Upper lobe of left lung (tissue), 4 donors: ENCODE results near the gene GPR176.

Experiments
- CTCF ChIP-seq, 6 experiments: fragments of 450-650 bp in 4 of 6; fragments of 200-600 bp in 2 of 6; sonication (generic) in 2 of 6; IDR thresholded peaks; one replicate each; pipeline ENCODE4 v1.5.1; 2016 to 2019; ENCODE audit warnings: antibody characterized with exemption in 6 of 6
- EP300 ChIP-seq, 4 donors: sonication (generic); formaldehyde crosslinking; IDR thresholded peaks; one replicate each; pipeline ENCODE4 v1.5.1; 2017; ENCODE audit warnings: antibody characterized with exemption in 4 of 4, control low read depth in 2 of 4
- POLR2A ChIP-seq, 4 donors: fragments of 450-650 bp; IDR thresholded peaks; one replicate each; pipeline ENCODE4 v1.5.1; 2016 to 2017; ENCODE audit warnings: antibody characterized with exemption in 4 of 4, mild to moderate bottlenecking in 2 of 4
- POLR2AphosphoS5 ChIP-seq, 2 donors: sonication (generic); formaldehyde crosslinking; IDR thresholded peaks; one replicate each; pipeline ENCODE4 v1.5.1; 2017; ENCODE audit warnings: antibody characterized with exemption in 2 of 2

GRCh38 chr15:39886418-39886817 is 33.6 kb downstream of the GPR176 start:
- TF ChIP-seq CTCF (IDR thresholded peaks at IDR 0.05) = no peak
- TF ChIP-seq EP300 (IDR thresholded peaks at IDR 0.05) = no peak
- no peak for TF ChIP-seq POLR2A (IDR thresholded peaks at IDR 0.05)
- TF ChIP-seq POLR2AphosphoS5 (IDR thresholded peaks at IDR 0.05) = no peak
